Tibial nerve (tissue), 4 donors: ENCODE measurements around the gene GHDC.

Experiments used
- EP300 ChIP-seq, 2 donors: sonication (generic); formaldehyde crosslinking; IDR thresholded peaks; one replicate each; pipeline ENCODE4 v1.6.1; 2017; ENCODE audit warnings: antibody characterized with exemption in 2 of 2, mild to moderate bottlenecking in 1 of 2
- POLR2A ChIP-seq, 2 donors: fragments of 450-650 bp; IDR thresholded peaks; one replicate each; pipeline ENCODE4 v1.6.1; 2017; ENCODE audit warnings: antibody characterized with exemption in 2 of 2, mild to moderate bottlenecking in 2 of 2, moderate library complexity in 2 of 2
- TF ChIP-seq, protein P1 (sequence below), 5 experiments: fragments of 200-600 bp in 3 of 5; fragments of 450-650 bp in 2 of 5; sonication (generic) in 3 of 5; IDR thresholded peaks; one replicate each; pipeline ENCODE4 v1.5.1; 2016 to 2019; ENCODE audit warnings: antibody characterized with exemption in 5 of 5, mild to moderate bottlenecking in 3 of 5, moderate library complexity in 2 of 5

DNA sequence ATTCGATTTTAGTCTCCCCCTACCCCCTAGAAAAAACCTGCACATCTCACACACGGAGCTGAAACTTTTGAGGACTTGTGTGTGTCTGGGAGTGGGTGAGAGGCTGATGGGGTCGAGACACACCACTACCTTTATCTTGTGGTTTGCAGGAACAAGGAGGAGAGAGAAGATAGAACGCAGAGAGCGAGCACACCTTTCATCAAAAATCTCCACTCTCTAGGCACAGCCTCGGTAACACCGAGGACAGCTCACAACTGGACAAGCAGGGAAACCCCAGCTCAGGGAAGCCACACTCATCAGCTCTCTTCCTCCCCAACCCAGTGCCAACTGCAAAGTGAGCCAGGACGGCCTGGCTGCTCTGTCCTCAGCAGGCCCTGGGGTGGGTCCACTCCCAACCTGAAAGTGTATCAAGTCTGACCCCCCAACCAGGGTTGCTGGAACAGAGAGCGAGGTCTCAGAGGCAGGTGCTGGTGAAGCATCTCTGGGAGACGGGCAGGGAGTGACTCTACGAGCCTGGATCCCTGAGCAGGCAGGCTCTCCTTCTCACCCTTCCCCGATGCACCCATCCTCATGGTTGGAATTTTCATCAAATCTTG is 5.2 kb upstream of the GHDC start:
- TF ChIP-seq, protein P1, sequence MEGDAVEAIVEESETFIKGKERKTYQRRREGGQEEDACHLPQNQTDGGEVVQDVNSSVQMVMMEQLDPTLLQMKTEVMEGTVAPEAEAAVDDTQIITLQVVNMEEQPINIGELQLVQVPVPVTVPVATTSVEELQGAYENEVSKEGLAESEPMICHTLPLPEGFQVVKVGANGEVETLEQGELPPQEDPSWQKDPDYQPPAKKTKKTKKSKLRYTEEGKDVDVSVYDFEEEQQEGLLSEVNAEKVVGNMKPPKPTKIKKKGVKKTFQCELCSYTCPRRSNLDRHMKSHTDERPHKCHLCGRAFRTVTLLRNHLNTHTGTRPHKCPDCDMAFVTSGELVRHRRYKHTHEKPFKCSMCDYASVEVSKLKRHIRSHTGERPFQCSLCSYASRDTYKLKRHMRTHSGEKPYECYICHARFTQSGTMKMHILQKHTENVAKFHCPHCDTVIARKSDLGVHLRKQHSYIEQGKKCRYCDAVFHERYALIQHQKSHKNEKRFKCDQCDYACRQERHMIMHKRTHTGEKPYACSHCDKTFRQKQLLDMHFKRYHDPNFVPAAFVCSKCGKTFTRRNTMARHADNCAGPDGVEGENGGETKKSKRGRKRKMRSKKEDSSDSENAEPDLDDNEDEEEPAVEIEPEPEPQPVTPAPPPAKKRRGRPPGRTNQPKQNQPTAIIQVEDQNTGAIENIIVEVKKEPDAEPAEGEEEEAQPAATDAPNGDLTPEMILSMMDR (IDR thresholded peaks at IDR 0.05), result no peak
- TF ChIP-seq POLR2A (IDR thresholded peaks at IDR 0.05) (no peak), EP300 (IDR thresholded peaks at IDR 0.05) (no peak)
